Liver (tissue), 9 donors: ENCODE data around the gene PDE10A. TPM values are rescaled to one million over a fixed set of nuclear protein-coding genes. Genes with fewer than 3 reads are reported as not detected.

Source experiments
- DNase-seq: peaks from one replicate; pipeline ENCODE4 v3.0.0-alpha.2; 2017; ENCODE audit warnings: low spot score
- H3K27ac ChIP-seq, 2 donors: one replicate each; pipeline ENCODE4 v1.7.0; 2013; ENCODE audit warnings: inconsistent platforms in 2 of 2, low read length in 2 of 2, control low read depth in 1 of 2, low read depth in 1 of 2, mild to moderate bottlenecking in 1 of 2
- H3K27me3 ChIP-seq, 4 donors: one replicate each; pipeline versions ENCODE4 v1.6.1 to v1.7.0; 2013; ENCODE audit warnings: low read length in 3 of 4, inconsistent platforms in 1 of 4, mild to moderate bottlenecking in 1 of 4, moderate library complexity in 1 of 4; ENCODE audit not compliant: control insufficient read depth in 4 of 4, insufficient read depth in 4 of 4
- H3K36me3 ChIP-seq, 4 donors: one replicate each; pipeline versions ENCODE4 v1.6.1 to v1.7.0; 2013; ENCODE audit warnings: low read length in 3 of 4, mild to moderate bottlenecking in 3 of 4, low read depth in 1 of 4, moderate library complexity in 1 of 4; ENCODE audit not compliant: control insufficient read depth in 4 of 4, insufficient read depth in 3 of 4
- H3K4me1 ChIP-seq, 4 donors: one replicate each; pipeline versions ENCODE4 v1.6.1 to v1.7.0; 2013; ENCODE audit warnings: low read length in 3 of 4, mild to moderate bottlenecking in 3 of 4, moderate library complexity in 1 of 4; ENCODE audit not compliant: control insufficient read depth in 4 of 4, insufficient read depth in 4 of 4
- H3K4me3 ChIP-seq, 3 donors: one replicate each; pipeline versions ENCODE4 v1.6.1 to v1.7.0; 2013; ENCODE audit warnings: low read length in 3 of 3, control low read depth in 1 of 3, low read depth in 1 of 3, mild to moderate bottlenecking in 1 of 3
- H3K9ac ChIP-seq, 2 donors: one replicate each; pipeline ENCODE4 v1.7.0; 2013; ENCODE audit warnings: low read length in 2 of 2, mild to moderate bottlenecking in 2 of 2, moderate library complexity in 2 of 2, control low read depth in 1 of 2, low read depth in 1 of 2
- H3K9me3 ChIP-seq, 4 donors: one replicate each; pipeline versions ENCODE4 v1.6.1 to v1.7.0; 2013; ENCODE audit warnings: low read length in 3 of 4; ENCODE audit not compliant: control insufficient read depth in 4 of 4
- EGR1 ChIP-seq, 2 donors: IDR thresholded peaks; 2 replicates each; pipeline ENCODE4 v1.6.1; 2016 to 2018; ENCODE audit warnings: antibody characterized with exemption in 2 of 2, low read depth in 2 of 2
- FOXA1 ChIP-seq: IDR thresholded peaks from 2 replicates; pipeline ENCODE4 v1.6.1; 2016; ENCODE audit warnings: antibody characterized with exemption
- FOXA2 ChIP-seq: IDR thresholded peaks from 2 replicates; pipeline ENCODE4 v1.6.1; 2016; ENCODE audit warnings: antibody characterized with exemption
- GABPA ChIP-seq, 2 donors: IDR thresholded peaks in 1 of 2; conservative IDR thresholded peaks in 1 of 2; 2 replicates each; pipeline ENCODE4 v1.6.1; 2016; ENCODE audit warnings: antibody characterized with exemption in 2 of 2, mild to moderate bottlenecking in 1 of 2, moderate library complexity in 1 of 2
- HNF4A ChIP-seq, 2 donors: conservative IDR thresholded peaks; 2 replicates each; pipeline ENCODE4 v1.6.1; 2016; ENCODE audit warnings: antibody characterized with exemption in 2 of 2, mild to moderate bottlenecking in 2 of 2
- HNF4G ChIP-seq: IDR thresholded peaks from 2 replicates; pipeline ENCODE4 v1.6.1; 2016; ENCODE audit warnings: antibody characterized with exemption
- JUND ChIP-seq, 2 donors: IDR thresholded peaks; 2 replicates each; pipeline ENCODE4 v1.6.1; 2016; ENCODE audit warnings: antibody characterized with exemption in 2 of 2
- MAX ChIP-seq: IDR thresholded peaks from 2 replicates; pipeline ENCODE4 v1.6.1; 2016; ENCODE audit warnings: antibody characterized with exemption
- NR2F2 ChIP-seq: IDR thresholded peaks from 2 replicates; pipeline ENCODE4 v1.6.1; 2016; ENCODE audit warnings: antibody characterized with exemption
- RAD21 ChIP-seq, 2 donors: IDR thresholded peaks; 2 replicates each; pipeline ENCODE4 v1.6.1; 2016; ENCODE audit warnings: antibody characterized with exemption in 2 of 2, mild to moderate bottlenecking in 2 of 2
- REST ChIP-seq: IDR thresholded peaks from 2 replicates; pipeline ENCODE4 v1.6.1; 2016; ENCODE audit warnings: antibody characterized with exemption, mild to moderate bottlenecking
- RXRA ChIP-seq, 2 donors: IDR thresholded peaks; 2 replicates each; pipeline ENCODE4 v1.6.1; 2017 to 2018; ENCODE audit warnings: antibody characterized with exemption in 2 of 2, mild to moderate bottlenecking in 1 of 2
- SP1 ChIP-seq: IDR thresholded peaks from 2 replicates; pipeline ENCODE4 v1.6.1; 2018; ENCODE audit warnings: antibody characterized with exemption, mild to moderate bottlenecking
- YY1 ChIP-seq: IDR thresholded peaks from 2 replicates; pipeline ENCODE4 v1.6.1; 2016; ENCODE audit warnings: antibody characterized with exemption, mild to moderate bottlenecking
- WGBS: extraction: QIAGEN DNeasy Blood & Tissue Kit; methylation state at CpG from one replicate; pipeline ENCODE4 v1.1.7; 2013; 5-methylcytosine and 5-hydroxymethylcytosine counted together
- polyA plus RNA-seq, 2 donors: library from polyadenylated mRNA; stranded (reverse) in 1 of 2; unstranded in 1 of 2; fragments of 200-250 nt in 1 of 2; fragments of >200 nt in 1 of 2; fragmentation: Nextera tagmentation in 1 of 2; extraction: Ambion mirVana in 1 of 2; gene quantifications; one replicate each; pipeline versions ENCODE4 v1.2.1 to v1.2.3, GENCODE V29; 2013 to 2015
- total RNA-seq, 2 donors: library from RNA; depleted of rRNA; stranded (reverse); fragments of >200 nt; gene quantifications; one replicate each; pipeline ENCODE4 v1.2.3, GENCODE V29; 2014
- TF ChIP-seq, protein P1 (sequence below): fragments of 150-350 bp; IDR thresholded peaks from 2 replicates; pipeline ENCODE4 v1.5.1; 2017; ENCODE audit warnings: improper control_type of control experiment, low read depth, low read length; ENCODE audit not compliant: missing input control
- TF ChIP-seq, protein P2 (sequence below): IDR thresholded peaks from 2 replicates; pipeline ENCODE4 v1.6.1; 2016; ENCODE audit warnings: antibody characterized with exemption
- TF ChIP-seq, protein P3 (sequence below): IDR thresholded peaks from 2 replicates; pipeline ENCODE4 v1.6.1; 2016; ENCODE audit warnings: antibody characterized with exemption
- donor health status: healthy.
- donor health status: healthy.
- donor health status: healthy.
- donor health status: healthy.
- donor health status: healthy.

The PDE10A gene
- total and polyA plus RNA-seq, 4 donors, result 0.20 to 1.7 (median 0.47) TPM

- 87% methylated on average over 1 of the region's 1 CpG for WGBS
These were observed 286.9 kb downstream of the PDE10A start for GRCh38 chr6:165376100-165376499.

DNA sequence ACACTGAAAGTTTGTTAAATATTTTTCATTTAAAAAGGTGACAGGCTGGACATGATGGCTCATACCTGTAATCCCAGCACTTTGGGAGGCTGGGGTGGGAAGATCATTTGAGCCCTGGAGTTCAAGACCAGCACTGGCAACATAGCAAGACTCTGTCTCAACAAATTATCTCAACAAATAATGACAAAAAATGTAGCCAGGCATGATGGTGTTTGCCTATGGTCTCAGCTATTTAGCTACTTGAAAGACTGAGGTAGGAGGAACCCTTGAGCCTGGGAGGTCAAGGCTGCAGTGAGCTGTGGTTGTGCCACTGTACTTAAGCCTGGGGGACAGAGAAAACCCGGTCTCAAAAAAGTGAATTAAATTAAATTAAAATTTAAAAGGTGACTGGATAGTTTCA, 297.7 kb downstream of the PDE10A start:
- Histone ChIP-seq H3K9ac (no peak overlapping the region), H3K27me3 (peaks cover 0 to under 1% (median 0%) of the 10 kb centered on the region in 4 donors), H3K4me3 (no peak overlapping the region), H3K36me3 (no peaks in the 10 kb centered on the region), H3K4me1 (no peaks in the 10 kb centered on the region), H3K27ac (no peak overlapping the region), H3K9me3 (peaks cover 0 to 2% (median 0%) of the 10 kb centered on the region in 4 donors)
- WGBS, result 72% methylated on average over 1 of the region's 1 CpG
- no peak for TF ChIP-seq HNF4A (conservative IDR thresholded peaks at IDR 0.05)
- TF ChIP-seq MAX, result no peak
- TF ChIP-seq GABPA (IDR thresholded peaks at IDR 0.05 in 1 of 2, conservative IDR thresholded peaks at IDR 0.05 in 1 of 2), result no peak
- no peak for DNase-seq

More at GRCh38 chr6:165376100-165376499, 286.9 kb downstream of the PDE10A start:
- no peak for TF ChIP-seq SP1
- TF ChIP-seq RAD21 (IDR thresholded peaks at IDR 0.05), result no peak
- no peak for TF ChIP-seq RXRA (IDR thresholded peaks at IDR 0.05)
- no peak for TF ChIP-seq FOXA1
- TF ChIP-seq NR2F2, result no peak
- TF ChIP-seq FOXA2, result no peak
- no peak for TF ChIP-seq HNF4G
- TF ChIP-seq YY1, result no peak
- no peak for TF ChIP-seq EGR1 (IDR thresholded peaks at IDR 0.05; ENCODE audit: low read depth in 2 of 2)
- TF ChIP-seq GABPA (IDR thresholded peaks at IDR 0.05 in 1 of 2, conservative IDR thresholded peaks at IDR 0.05 in 1 of 2), result no peak
- no peaks in the 10 kb centered on the region for H3K4me1 ChIP-seq
- no peaks in the 10 kb centered on the region for H3K27me3 ChIP-seq
- H3K9me3 ChIP-seq, result no peaks in the 10 kb centered on the region
- H3K4me3 ChIP-seq, result no peak overlapping the region
- no peak overlapping the region for H3K9ac ChIP-seq
- H3K36me3 ChIP-seq, result no peaks in the 10 kb centered on the region
- no peak for DNase-seq
- no peak overlapping the region for H3K27ac ChIP-seq

DNA sequence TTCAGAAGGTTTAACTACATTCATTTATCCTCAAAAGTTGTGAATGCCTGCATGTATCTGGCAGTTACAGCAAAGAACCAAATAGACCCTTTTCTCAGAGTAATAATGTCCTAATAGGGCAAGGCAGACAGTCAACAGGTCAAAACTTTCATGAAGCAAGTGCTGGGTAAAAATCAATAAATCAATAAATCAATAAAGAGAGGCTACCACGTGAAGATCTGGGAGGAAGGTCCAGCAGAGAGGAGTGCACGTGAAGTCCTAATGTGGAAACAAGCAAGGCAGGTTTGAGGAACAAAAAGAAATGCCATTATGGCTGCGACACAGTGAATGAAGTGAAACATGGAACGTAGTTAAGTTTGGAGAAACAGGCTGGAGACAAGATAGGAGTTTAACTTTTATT, 317.3 kb downstream of the PDE10A start:
- Histone ChIP-seq H3K4me1 (no peaks in the 10 kb centered on the region), H3K27me3 (no peaks in the 10 kb centered on the region), H3K9me3 (peaks cover 0 to 3% (median 0%) of the 10 kb centered on the region in 4 donors), H3K27ac (no peak overlapping the region), H3K36me3 (peaks cover 0 to 2% (median 0%) of the 10 kb centered on the region in 4 donors), H3K4me3 (no peak overlapping the region), H3K9ac (no peak overlapping the region)
- WGBS, result 63% methylated on average over 4 of the region's 4 CpGs
- TF ChIP-seq REST (no peak), SP1 (no peak), FOXA2 (no peak), EGR1 (IDR thresholded peaks at IDR 0.05; ENCODE audit: low read depth in 2 of 2) (no peak), JUND (IDR thresholded peaks at IDR 0.05) (no peak), YY1 (no peak), GABPA (IDR thresholded peaks at IDR 0.05 in 1 of 2, conservative IDR thresholded peaks at IDR 0.05 in 1 of 2) (no peak), HNF4G (no peak), RAD21 (IDR thresholded peaks at IDR 0.05) (no peak), HNF4A (conservative IDR thresholded peaks at IDR 0.05) (no peak), RXRA (IDR thresholded peaks at IDR 0.05) (no peak), MAX (no peak), NR2F2 (no peak)
- TF ChIP-seq, protein P1, sequence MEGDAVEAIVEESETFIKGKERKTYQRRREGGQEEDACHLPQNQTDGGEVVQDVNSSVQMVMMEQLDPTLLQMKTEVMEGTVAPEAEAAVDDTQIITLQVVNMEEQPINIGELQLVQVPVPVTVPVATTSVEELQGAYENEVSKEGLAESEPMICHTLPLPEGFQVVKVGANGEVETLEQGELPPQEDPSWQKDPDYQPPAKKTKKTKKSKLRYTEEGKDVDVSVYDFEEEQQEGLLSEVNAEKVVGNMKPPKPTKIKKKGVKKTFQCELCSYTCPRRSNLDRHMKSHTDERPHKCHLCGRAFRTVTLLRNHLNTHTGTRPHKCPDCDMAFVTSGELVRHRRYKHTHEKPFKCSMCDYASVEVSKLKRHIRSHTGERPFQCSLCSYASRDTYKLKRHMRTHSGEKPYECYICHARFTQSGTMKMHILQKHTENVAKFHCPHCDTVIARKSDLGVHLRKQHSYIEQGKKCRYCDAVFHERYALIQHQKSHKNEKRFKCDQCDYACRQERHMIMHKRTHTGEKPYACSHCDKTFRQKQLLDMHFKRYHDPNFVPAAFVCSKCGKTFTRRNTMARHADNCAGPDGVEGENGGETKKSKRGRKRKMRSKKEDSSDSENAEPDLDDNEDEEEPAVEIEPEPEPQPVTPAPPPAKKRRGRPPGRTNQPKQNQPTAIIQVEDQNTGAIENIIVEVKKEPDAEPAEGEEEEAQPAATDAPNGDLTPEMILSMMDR, result no peak
- TF ChIP-seq, protein P2, sequence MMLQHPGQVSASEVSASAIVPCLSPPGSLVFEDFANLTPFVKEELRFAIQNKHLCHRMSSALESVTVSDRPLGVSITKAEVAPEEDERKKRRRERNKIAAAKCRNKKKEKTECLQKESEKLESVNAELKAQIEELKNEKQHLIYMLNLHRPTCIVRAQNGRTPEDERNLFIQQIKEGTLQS, result no peak
- TF ChIP-seq, protein P3, sequence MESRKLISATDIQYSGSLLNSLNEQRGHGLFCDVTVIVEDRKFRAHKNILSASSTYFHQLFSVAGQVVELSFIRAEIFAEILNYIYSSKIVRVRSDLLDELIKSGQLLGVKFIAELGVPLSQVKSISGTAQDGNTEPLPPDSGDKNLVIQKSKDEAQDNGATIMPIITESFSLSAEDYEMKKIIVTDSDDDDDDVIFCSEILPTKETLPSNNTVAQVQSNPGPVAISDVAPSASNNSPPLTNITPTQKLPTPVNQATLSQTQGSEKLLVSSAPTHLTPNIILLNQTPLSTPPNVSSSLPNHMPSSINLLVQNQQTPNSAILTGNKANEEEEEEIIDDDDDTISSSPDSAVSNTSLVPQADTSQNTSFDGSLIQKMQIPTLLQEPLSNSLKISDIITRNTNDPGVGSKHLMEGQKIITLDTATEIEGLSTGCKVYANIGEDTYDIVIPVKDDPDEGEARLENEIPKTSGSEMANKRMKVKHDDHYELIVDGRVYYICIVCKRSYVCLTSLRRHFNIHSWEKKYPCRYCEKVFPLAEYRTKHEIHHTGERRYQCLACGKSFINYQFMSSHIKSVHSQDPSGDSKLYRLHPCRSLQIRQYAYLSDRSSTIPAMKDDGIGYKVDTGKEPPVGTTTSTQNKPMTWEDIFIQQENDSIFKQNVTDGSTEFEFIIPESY, result no peak
- no peak for DNase-seq
